HUES6 (cell line): Measurements from ENCODE around the gene SPINT2.

Source experiments
- H3K27ac ChIP-seq: 2 replicates; pipeline ENCODE4 v1.7.0; 2013; ENCODE audit warnings: low read depth, mild to moderate bottlenecking, low read length, inconsistent platforms
- H3K27me3 ChIP-seq: 2 replicates; pipeline ENCODE4 v1.6.1; 2013; ENCODE audit warnings: low read length; ENCODE audit not compliant: control insufficient read depth, insufficient read depth
- H3K36me3 ChIP-seq: 2 replicates; pipeline ENCODE4 v1.6.1; 2013; ENCODE audit warnings: low read length; ENCODE audit not compliant: control insufficient read depth, insufficient read depth
- H3K4me1 ChIP-seq: 2 replicates; pipeline ENCODE4 v1.6.1; 2013; ENCODE audit warnings: low read length; ENCODE audit not compliant: control insufficient read depth, insufficient read depth
- H3K4me3 ChIP-seq: 2 replicates; pipeline ENCODE4 v1.5.1; 2013; ENCODE audit warnings: low read depth, low read length
- H3K9ac ChIP-seq: one replicate; pipeline ENCODE4 v1.6.1; 2013; ENCODE audit warnings: mild to moderate bottlenecking, low read length
- H3K9me3 ChIP-seq: 2 replicates; pipeline ENCODE4 v1.6.1; 2013; ENCODE audit warnings: low read depth, low read length; ENCODE audit not compliant: control insufficient read depth, insufficient read depth

The SPINT2 gene

GRCh38 chr19:38284422-38284821 is 20.0 kb downstream of the SPINT2 start:
- no peak overlapping the region for H3K9ac ChIP-seq
- no peaks in the 10 kb centered on the region for H3K27me3 ChIP-seq
- H3K36me3 ChIP-seq = peaks cover 59% of the 10 kb centered on the region
- no peak overlapping the region for H3K27ac ChIP-seq
- H3K4me3 ChIP-seq = no peak overlapping the region
- no peaks in the 10 kb centered on the region for H3K9me3 ChIP-seq
- no peaks in the 10 kb centered on the region for H3K4me1 ChIP-seq

- Histone ChIP-seq H3K36me3 (peaks cover 63% of the 10 kb centered on the region), H3K9me3 (no peaks in the 10 kb centered on the region), H3K27me3 (no peaks in the 10 kb centered on the region), H3K4me1 (no peaks in the 10 kb centered on the region), H3K4me3 (no peak overlapping the region), H3K27ac (no peak overlapping the region), H3K9ac (no peak overlapping the region)
Observed at GRCh38 chr19:38285567-38285966, 21.2 kb downstream of the SPINT2 start.

- H3K9ac ChIP-seq = no peak overlapping the region
- H3K36me3 ChIP-seq = peaks cover 78% of the 10 kb centered on the region
- no peaks in the 10 kb centered on the region for H3K4me1 ChIP-seq
- H3K4me3 ChIP-seq = no peak overlapping the region
- H3K27ac ChIP-seq = no peak overlapping the region
- no peaks in the 10 kb centered on the region for H3K9me3 ChIP-seq
- no peaks in the 10 kb centered on the region for H3K27me3 ChIP-seq
Observed at GRCh38 chr19:38287604-38288003, 23.2 kb downstream of the SPINT2 start.

GRCh38 chr19:38288123-38288855 is 23.9 kb downstream of the SPINT2 start:
- no peaks in the 10 kb centered on the region for H3K4me1 ChIP-seq
- no peak overlapping the region for H3K4me3 ChIP-seq
- no peak overlapping the region for H3K27ac ChIP-seq
- no peaks in the 10 kb centered on the region for H3K27me3 ChIP-seq
- no peak overlapping the region for H3K9ac ChIP-seq
- H3K9me3 ChIP-seq = no peaks in the 10 kb centered on the region
- H3K36me3 ChIP-seq = peaks cover 82% of the 10 kb centered on the region

- H3K9me3 ChIP-seq = no peaks in the 10 kb centered on the region
- peaks cover 76% of the 10 kb centered on the region for H3K36me3 ChIP-seq
- no peak overlapping the region for H3K9ac ChIP-seq
- no peaks in the 10 kb centered on the region for H3K27me3 ChIP-seq
- H3K4me3 ChIP-seq = no peak overlapping the region
- no peak overlapping the region for H3K27ac ChIP-seq
- no peaks in the 10 kb centered on the region for H3K4me1 ChIP-seq
Observed at GRCh38 chr19:38289955-38290354, 25.6 kb downstream of the SPINT2 start.

GRCh38 chr19:38290631-38291147 is 26.3 kb downstream of the SPINT2 start:
- H3K36me3 ChIP-seq = peaks cover 73% of the 10 kb centered on the region
- H3K9ac ChIP-seq = no peak overlapping the region

GRCh38 chr19:38291855-38292254 is 27.5 kb downstream of the SPINT2 start:
- Histone ChIP-seq H3K9me3 (no peaks in the 10 kb centered on the region; the same call in 1 of the 2 replicates), H3K27me3 (no peaks in the 10 kb centered on the region), H3K4me1 (no peaks in the 10 kb centered on the region), H3K27ac (no peak overlapping the region), H3K36me3 (peaks cover 64% of the 10 kb centered on the region), H3K4me3 (no peak overlapping the region), H3K9ac (no peak overlapping the region)

More at GRCh38 chr19:38290631-38291147, 26.3 kb downstream of the SPINT2 start:
- no peak overlapping the region for H3K27ac ChIP-seq
- no peak overlapping the region for H3K4me3 ChIP-seq
- H3K9me3 ChIP-seq = no peaks in the 10 kb centered on the region
- no peaks in the 10 kb centered on the region for H3K4me1 ChIP-seq
- H3K27me3 ChIP-seq = no peaks in the 10 kb centered on the region

GRCh38 chr19:38293281-38293680 is 28.9 kb downstream of the SPINT2 start:
- no peak overlapping the region for H3K4me3 ChIP-seq
- H3K27ac ChIP-seq = no peak overlapping the region
- H3K36me3 ChIP-seq = peaks cover 55% of the 10 kb centered on the region
- no peaks in the 10 kb centered on the region for H3K4me1 ChIP-seq
- no peaks in the 10 kb centered on the region; the same call in 1 of the 2 replicates for H3K9me3 ChIP-seq
- no peak overlapping the region for H3K9ac ChIP-seq
- no peaks in the 10 kb centered on the region for H3K27me3 ChIP-seq

GRCh38 chr19:38294090-38294489 is 29.7 kb downstream of the SPINT2 start:
- Histone ChIP-seq H3K36me3 (peaks cover 47% of the 10 kb centered on the region), H3K9ac (no peak overlapping the region), H3K27ac (no peak overlapping the region), H3K9me3 (no peaks in the 10 kb centered on the region; the same call in 1 of the 2 replicates), H3K4me3 (no peak overlapping the region), H3K27me3 (no peaks in the 10 kb centered on the region), H3K4me1 (peaks cover 2% of the 10 kb centered on the region; the same call in 1 of the 2 replicates)

- Histone ChIP-seq H3K9ac (no peak overlapping the region), H3K27me3 (no peaks in the 10 kb centered on the region), H3K4me1 (peaks cover 14% of the 10 kb centered on the region), H3K36me3 (0 out of 2 replicates have a peak, but pooled peaks cover 3% of the 10 kb centered on the region), H3K4me3 (no peak overlapping the region), H3K9me3 (no peaks in the 10 kb centered on the region; the same call in 1 of the 2 replicates), H3K27ac (no peak overlapping the region)
Observed at GRCh38 chr19:38298821-38299680, 34.7 kb downstream of the SPINT2 start.
